Anterior cingulate cortex (tissue), 58 donors: ENCODE results near the gene TFEB.
A peak's percentile ranks its signal among the peaks of the same experiment; 100 is the strongest.

Experiments used
- DNase-seq, 58 donors: peaks; one replicate each; lab custom pipeline; 2025; lab: John Stamatoyannopoulos, UW

TFEB gene

GRCh38 chr6:41741625-41742490, 6.5 kb upstream of the TFEB start:
- DNase-seq = no peak

- no peak for DNase-seq
Measured at GRCh38 chr6:41740366-41741162, 5.2 kb upstream of the TFEB start.

DNA sequence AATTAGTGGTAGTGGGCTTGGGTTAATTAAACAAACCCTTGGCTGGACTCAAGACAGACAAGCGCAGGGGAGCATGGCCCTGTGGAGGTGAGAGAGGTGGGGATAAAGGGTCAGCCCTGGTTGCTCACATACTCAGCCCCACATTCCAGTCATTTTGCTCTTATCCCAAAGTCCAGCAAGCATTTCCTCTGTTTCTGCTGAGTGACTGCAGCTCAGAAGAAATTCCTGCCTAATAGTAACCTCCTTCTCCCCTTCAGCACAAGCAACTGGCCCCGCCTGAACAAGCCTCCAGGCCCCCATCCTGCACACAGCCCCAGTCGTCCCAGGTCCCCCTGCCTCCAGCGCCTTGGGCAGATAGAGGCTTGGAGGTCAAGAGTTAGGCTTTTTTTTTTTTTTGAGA, 3.6 kb upstream of the TFEB start:
- DNase-seq = no peak

DNA sequence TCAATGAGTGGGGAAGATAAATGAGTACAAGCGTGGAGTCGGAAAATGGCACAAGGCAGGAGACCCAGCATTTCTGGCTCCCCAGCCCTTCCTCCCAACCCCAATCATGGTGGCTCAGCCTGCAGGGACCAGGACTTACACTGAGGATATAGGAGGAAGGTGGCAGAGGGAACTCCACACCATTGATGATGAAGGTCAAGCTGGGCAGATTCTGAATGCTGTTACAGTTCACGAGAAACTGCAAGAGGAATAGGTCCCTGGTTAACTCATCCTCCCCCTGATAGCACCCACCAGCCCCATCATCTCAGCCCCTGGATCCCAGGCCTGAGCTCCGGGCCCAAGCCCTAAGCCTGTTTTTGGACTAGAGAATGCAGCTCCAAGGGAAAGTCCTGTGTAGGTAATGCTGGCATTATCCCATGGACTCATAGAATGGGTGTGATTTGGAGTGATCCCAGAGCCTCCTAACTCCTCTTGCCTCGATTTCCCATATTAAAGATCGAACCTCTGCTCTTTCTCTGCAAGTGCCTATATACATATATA, 2.3 kb upstream of the TFEB start:
- DNase-seq = no peak

GRCh38 chr6:41736800-41737555, 1.6 kb upstream of the TFEB start:
- no peak for DNase-seq

DNA sequence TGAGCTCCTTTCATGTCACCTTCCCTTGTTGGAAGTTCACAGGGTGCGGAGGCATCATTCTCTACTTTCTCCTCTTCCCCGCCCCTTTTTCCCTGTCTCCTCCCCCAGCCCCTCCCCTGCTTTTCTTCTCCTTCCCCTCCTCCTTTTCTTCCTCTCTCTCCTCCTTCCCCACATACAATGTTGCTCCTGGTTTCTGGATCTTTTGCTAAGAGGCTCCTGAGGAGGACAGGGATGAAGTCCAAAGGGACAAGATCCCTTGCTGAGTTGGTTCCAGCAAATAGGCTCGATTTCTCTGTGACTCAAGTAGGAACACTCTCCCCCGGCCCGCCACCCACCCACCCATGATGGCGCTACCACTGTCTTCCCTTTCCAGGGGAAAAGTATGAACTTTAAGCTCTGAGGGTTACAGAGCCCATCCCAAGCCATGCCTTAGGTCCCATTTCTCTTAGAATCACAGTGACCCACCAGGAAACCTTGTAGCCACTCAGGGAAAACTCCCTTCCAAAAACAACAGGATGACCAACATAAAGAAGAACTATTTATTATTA, 852 bp upstream of the TFEB start:
- DNase-seq = no peak

DNA sequence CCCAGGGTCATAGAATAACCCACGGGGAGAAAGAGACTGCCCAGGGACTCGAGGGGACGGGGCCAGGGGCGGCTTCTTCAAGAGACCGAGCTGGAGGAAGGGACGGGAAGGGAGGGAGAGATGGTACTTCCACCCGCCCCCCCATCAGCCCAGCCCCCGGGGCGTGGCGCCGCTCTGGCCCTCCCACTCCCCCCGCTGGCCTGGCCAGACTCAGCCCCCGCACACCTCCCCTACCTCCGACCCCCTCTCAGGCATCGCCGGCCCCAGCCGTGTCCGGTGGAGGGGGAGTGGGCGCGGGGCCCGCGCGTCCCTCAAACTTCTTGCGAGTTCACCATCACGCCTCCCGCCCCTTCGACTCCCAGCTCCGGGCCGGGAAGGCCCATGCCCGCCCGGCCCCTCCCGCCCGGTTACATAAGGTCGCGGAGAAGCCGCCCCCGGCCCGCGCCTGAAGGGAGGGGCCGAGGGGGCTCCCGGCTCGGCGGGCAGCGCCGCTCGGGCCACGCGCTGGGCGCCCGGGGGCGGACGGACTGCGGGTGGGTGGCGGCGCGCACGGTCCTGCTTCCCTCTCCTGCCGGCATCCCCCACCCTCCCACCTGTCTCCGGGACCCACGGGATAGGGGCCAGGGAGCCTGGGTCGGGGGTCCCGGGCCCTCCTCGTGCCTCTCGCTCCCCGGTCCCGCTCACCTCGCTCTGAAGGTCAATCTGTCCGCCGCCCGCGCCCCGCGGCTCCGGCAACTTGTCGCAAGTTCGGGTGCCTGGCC, 562 bp downstream of the TFEB start:
- peak in 56 of 58 donors; percentile 44 to 95 (median 85) for DNase-seq

DNA sequence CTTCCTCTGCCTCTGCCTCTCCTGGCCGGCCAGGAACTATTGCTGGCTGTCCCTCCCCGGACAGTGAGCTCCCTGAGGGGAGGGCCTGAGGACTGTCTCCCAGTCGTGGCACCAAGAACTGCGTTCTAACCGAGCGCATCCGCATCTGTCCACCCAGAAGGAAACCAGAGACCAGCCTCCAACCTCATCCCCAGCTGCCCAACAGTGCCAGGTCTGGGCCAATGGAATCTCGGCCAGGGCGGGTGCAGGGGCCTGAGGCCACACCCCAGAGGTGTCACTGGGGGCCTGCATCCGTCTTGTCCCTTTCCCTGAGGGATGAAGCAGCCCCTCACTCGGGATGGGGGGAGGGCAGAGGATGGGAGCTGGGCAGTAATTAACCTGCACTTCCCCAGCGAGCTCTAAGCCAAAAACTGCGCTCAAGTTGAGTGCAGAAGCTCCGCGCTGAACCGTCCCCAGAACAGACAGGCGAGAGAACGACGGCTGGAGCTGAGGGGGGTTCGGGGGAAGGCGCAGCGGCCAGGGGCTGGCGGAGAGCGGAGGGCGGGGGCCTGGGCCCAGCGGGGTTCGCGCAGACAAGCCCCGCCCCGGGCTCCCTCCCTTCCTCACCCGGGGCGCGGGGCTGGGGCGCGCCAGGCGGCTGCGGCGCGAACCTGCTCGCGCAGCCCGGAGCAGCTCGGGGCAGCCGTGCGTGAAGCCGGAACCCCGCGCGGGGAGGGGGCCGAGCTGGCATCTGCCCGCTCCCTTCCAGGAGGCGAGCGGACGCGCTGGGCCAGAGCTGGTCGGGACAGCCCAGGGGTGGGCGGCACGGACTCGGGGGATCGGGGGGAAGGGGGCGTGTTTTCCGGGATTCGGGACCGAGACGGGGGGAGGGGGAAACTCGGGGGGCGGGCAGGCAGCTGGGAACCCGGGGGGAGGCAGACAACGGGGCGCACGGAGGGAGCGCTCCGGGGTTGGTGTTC, 1.4 kb downstream of the TFEB start:
- DNase-seq = peak in 55 of 58 donors; percentile 60 to 97 (median 85)

GRCh38 chr6:41733360-41733706, 2.1 kb downstream of the TFEB start:
- DNase-seq = peak in 1 of 58 donors; percentile 61

DNA sequence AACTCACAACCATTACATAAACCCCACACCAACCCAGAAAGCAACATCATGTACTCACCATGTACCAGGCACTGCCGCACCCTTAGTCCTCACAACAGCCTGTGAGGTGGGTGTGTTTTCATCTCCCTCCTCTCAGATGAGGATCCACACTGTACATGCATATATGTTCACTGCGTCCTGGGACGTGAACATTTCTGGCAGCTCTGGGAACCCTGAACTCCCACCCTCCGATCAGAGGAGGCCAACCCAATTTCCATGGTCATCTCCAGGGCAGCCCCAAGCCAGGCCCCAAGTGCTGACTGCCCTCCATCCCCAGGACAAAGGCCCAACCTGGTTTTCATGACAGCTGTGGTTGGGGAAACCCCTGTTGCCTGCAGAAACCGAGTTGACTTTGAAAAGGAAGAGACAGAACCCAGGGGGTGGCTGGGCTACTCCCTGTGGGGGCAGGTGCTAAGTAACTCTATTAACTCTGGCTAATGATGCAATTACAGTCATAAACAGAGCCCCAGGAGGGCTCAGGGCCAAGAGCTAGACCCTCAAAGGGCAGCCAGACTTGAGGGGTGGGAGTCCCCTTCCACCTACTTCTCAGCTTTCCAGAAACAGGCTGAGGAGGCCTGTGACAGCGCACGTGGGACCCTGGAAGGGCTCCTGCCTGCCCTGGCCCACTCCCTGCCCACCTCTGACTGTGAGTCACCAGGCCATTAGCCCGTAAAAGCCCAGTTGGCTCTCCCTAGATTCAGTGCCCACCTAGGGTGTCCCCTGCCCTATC, 2.6 kb downstream of the TFEB start:
- peak in 15 of 58 donors; percentile 8 to 64 (median 39) for DNase-seq

DNA sequence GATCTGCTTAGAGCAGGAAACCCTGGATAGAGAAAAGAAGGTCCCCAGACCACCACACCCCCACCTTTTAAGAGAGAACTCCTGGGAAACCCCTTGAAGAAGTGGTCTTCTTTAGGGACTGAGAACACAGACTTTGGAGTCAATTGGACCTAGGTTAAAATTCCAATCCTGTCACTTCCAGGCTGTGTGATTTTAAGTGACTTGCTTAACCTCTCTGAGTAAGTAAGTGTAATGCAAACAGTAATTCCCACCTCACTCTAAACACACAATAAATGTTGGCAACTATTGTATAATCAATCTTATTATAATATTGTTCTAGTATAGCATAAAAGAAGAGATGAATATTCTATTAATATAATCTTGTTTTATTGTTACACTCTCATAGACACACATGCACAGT, 3.3 kb downstream of the TFEB start:
- DNase-seq = no peak

- peak in 1 of 58 donors; percentile 31 for DNase-seq
Measured at GRCh38 chr6:41731561-41732086, 3.8 kb downstream of the TFEB start.

GRCh38 chr6:41730531-41731436, 4.6 kb downstream of the TFEB start:
- peak in 4 of 58 donors; percentile 7 to 48 (median 25) for DNase-seq

DNA sequence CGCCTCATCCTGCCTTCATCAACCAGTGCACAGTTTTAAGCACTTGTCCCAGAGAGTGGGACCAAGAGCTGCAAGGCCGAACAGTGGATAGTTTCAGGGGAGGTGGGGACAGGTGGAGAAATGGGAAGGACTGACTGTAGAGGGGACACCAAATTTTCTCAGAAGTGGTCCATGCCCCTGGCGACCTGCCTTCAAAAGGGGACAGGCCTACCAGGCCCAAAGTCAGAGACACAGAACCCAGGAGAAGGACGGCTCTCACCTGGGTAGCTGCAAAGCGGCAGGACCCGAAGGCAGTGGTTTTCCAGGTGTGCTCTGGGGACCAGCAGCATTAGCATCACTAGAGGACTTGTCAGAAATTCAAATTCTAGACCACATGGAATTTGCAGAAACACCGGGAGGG, 5.8 kb downstream of the TFEB start:
- DNase-seq = no peak

DNA sequence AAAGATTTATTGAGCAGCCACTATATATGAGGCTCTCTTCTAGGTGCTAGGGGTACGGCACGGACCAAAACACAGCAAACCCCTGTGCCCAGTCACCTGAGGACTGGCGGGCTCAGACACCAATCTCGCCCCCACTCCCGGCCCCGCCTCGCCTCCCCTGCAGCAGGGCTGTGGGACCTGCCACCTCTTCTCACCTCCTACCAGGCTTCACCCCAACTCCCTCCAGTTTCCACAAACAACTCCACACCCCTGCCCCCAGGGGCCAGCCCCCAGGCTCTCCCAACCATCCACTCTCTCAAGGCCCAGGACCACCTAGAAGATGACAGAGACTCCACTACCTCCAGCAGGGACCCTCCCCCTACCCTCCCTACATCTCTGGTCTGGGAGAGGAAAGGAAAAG, 6.5 kb downstream of the TFEB start:
- DNase-seq = no peak
